K562 (cell line): ENCODE measurements around the gene PDE2A. TPM values are rescaled to one million over a fixed set of nuclear protein-coding genes. Genes with fewer than 3 reads are reported as not detected.

Source experiments
- ARID3A ChIP-seq: IDR thresholded peaks from 2 replicates; pipeline ENCODE4 v1.6.1; 2012; ENCODE audit warnings: low read depth, low read length, improper control_type of control experiment, borderline replicate concordance
- ATF1 ChIP-seq, 2 experiments: fragments of 450-650 bp in 1 of 2; IDR thresholded peaks; 2 replicates each; pipeline ENCODE4 v1.6.1; 2016; ENCODE audit warnings: missing compliant biosample characterization in 1 of 2, missing genetic modification characterization in 1 of 2
- BCOR ChIP-seq: fragments of 450-650 bp; IDR thresholded peaks from 2 replicates; pipeline ENCODE4 v1.6.1; 2016
- CBFB ChIP-seq: sonication (generic); formaldehyde crosslinking; IDR thresholded peaks from 2 replicates; pipeline ENCODE4 v1.4.0; 2020; ENCODE audit warnings: mild to moderate bottlenecking, missing genetic modification reagents
- CC2D1A ChIP-seq: fragments of 450-650 bp; IDR thresholded peaks from 2 replicates; pipeline ENCODE4 v1.6.1; 2017; ENCODE audit warnings: mild to moderate bottlenecking
- CHD4 ChIP-seq: fragments of 200-600 bp; sonication (generic); IDR thresholded peaks from 3 replicates; pipeline ENCODE4 v1.6.1; 2012; ENCODE audit warnings: low read depth, mild to moderate bottlenecking, mixed read lengths, low read length, inconsistent platforms; ENCODE audit not compliant: insufficient read depth, insufficient replicate concordance, poor library complexity, severe bottlenecking
- CTBP1 ChIP-seq: fragments of 450-650 bp; IDR thresholded peaks from 2 replicates; pipeline ENCODE4 v1.6.1; 2016; ENCODE audit warnings: borderline replicate concordance
- E4F1 ChIP-seq: fragments of 250-450 bp; sonication (Bioruptor Pico); IDR thresholded peaks from 2 replicates; pipeline ENCODE4 v1.5.0; 2021; ENCODE audit warnings: mild to moderate bottlenecking, borderline replicate concordance
- EGR1 ChIP-seq: fragments of 450-650 bp; conservative IDR thresholded peaks from 2 replicates; pipeline ENCODE4 v1.6.1; 2017; ENCODE audit warnings: mild to moderate bottlenecking
- ESRRB ChIP-seq: fragments of 250-450 bp; sonication (Bioruptor Pico); IDR thresholded peaks from 2 replicates; pipeline ENCODE4 v1.5.0; 2020; ENCODE audit warnings: mild to moderate bottlenecking, moderate library complexity, borderline replicate concordance
- FOXK2 ChIP-seq, 2 experiments: fragments of 450-650 bp; IDR thresholded peaks in 1 of 2; conservative IDR thresholded peaks in 1 of 2; 2 replicates each; pipeline ENCODE4 v1.6.1; 2016; ENCODE audit warnings: low read depth in 2 of 2, mild to moderate bottlenecking in 1 of 2
- GABPA ChIP-seq: fragments of 200-800 bp; sonication (Bioruptor generic); conservative IDR thresholded peaks from 2 replicates; pipeline ENCODE4 v1.6.1; 2016; ENCODE audit warnings: low read depth, missing genetic modification characterization, missing compliant biosample characterization
- NELFE ChIP-seq: IDR thresholded peaks from 2 replicates; pipeline ENCODE4 v1.6.1; 2011; ENCODE audit warnings: mild to moderate bottlenecking; ENCODE audit not compliant: insufficient read depth, insufficient read length
- PTTG1 ChIP-seq: fragments of 450-650 bp; IDR thresholded peaks from 2 replicates; pipeline ENCODE4 v1.6.1; 2016; ENCODE audit warnings: low read depth, mild to moderate bottlenecking, missing genetic modification characterization, missing compliant biosample characterization
- TBP ChIP-seq: optimal IDR thresholded peaks from 2 replicates; pipeline ENCODE3; 2011; ENCODE audit warnings: low read depth, low read length, improper control_type of control experiment
- TCF3 ChIP-seq: sonication (generic); formaldehyde crosslinking; IDR thresholded peaks from 2 replicates; pipeline ENCODE4 v1.4.0; 2020; ENCODE audit warnings: mild to moderate bottlenecking, missing genetic modification reagents
- ZC3H11A ChIP-seq: IDR thresholded peaks from 2 replicates; pipeline ENCODE4 v1.6.1; 2012; ENCODE audit warnings: low read depth, low read length, improper control_type of control experiment
- ZNF146 ChIP-seq: IDR thresholded peaks from one replicate; pipeline ENCODE4 v1.6.1; 2018; ENCODE audit warnings: missing compliant biosample characterization; ENCODE audit not compliant: unreplicated experiment
- ZNF174 ChIP-seq: fragments of 250-450 bp; sonication (Bioruptor Pico); IDR thresholded peaks from 2 replicates; pipeline ENCODE4 v1.4.0; 2020; ENCODE audit warnings: mild to moderate bottlenecking
- polyA plus RNA-seq, 8 experiments: library from polyadenylated mRNA; depleted of rRNA in 4 of 8; stranded (reverse) in 5 of 8; unstranded in 3 of 8; fragments of >200 nt; fragmentation: Nextera tagmentation in 2 of 8; fragmentation: Illumina TruSeq in 1 of 8; extraction: Ambion mirVana in 2 of 8; extraction: Trizol in 1 of 8; gene quantifications; 2 replicates each; pipeline versions ENCODE4 v1.2.1 to v1.2.3, GENCODE V29; 2011 to 2014; ENCODE audit warnings: inconsistent platforms in 1 of 8, missing spikeins in 1 of 8
- total RNA-seq, 7 experiments: library from RNA; depleted of rRNA in 6 of 7; stranded (reverse); fragments of >200 nt in 6 of 7; fragmentation: Illumina TruSeq in 2 of 7; extraction: Trizol in 2 of 7; gene quantifications; 2 replicates each; pipeline versions ENCODE4 v1.2.1 to v1.2.3, GENCODE V29; 2011 to 2021; ENCODE audit warnings: low replicate concordance in 1 of 7
- TF ChIP-seq, protein P1 (sequence below): fragments of 450-650 bp; formaldehyde crosslinking; conservative IDR thresholded peaks from 2 replicates; pipeline ENCODE4 v1.4.0; 2022; ENCODE audit warnings: mild to moderate bottlenecking, missing genetic modification characterization
- TF ChIP-seq, protein P2 (sequence below): fragments of 450-650 bp; IDR thresholded peaks from 2 replicates; pipeline ENCODE4 v1.6.1; 2016; ENCODE audit warnings: missing biosample characterization, missing genetic modification characterization

PDE2A gene
- total and polyA plus RNA-seq, 9 of the 15 experiments (the other 6 are each of a cell fraction or from before 2014, with no cell fraction given), result 0.07 to 15.2 (median 1.6) TPM; not detected in 1

DNA sequence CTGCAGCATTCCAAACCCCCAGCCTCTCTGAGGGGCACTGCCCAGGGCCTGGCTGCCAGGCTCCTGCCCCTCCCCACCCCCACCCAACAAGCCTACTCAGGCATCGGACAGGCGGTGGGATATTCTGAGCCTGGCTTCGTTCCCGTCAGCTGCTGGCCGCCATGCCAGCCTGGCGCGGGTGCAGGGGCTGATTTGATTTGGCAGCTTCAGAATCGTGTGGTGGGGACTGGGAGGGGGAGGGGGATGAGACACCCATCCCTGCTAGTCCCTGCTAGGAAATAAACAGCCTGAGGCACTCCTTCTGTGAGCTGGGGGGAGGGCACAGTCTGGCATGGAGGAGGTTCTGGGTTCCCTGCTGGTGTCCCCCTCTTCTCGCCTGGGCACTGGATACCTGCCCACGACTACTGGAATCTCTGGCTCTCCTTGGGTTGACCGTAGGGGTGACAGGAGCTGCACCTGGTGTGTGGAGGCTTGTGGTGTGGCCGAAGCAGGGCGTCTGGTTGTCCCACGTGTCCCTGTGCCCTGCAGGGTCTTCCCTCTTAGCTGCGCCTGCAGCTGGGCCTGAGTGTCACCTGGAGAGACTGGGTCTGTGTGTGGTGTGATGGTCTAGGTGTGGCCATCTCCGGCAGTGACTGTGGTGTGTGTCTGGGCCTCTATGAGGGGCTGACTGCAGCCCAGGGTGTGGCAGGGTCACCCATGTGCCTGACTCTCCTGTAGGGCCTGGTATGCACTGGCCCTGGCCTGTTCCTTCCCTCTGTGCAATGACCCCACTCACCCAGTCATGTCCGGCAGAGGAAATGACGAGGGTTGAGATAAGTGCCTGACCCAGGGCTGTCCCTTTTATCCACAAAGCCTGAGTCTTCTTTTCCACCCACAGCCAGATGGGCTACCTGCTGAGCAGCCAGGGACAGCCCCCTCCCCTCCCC is 42.2 kb downstream of the PDE2A start (continued):
- TF ChIP-seq ARID3A (no peak), E4F1 (no peak), ZC3H11A (no peak), CTBP1 (no peak), TCF3 (peak; percentile 53; the same call in 1 of the 2 replicates), FOXK2 (conservative IDR thresholded peaks at IDR 0.05 in 1 of 2, IDR thresholded peaks at IDR 0.05 in 1 of 2; ENCODE audit: low read depth in 2 of 2) (no peak), ZNF146 (CRISPR knock-in tag) (no peak), ZNF174 (CRISPR knock-in tag) (no peak), GABPA (tag) (peak; percentile 65), CBFB (no peak), TBP (no peak), EGR1 (peak; percentile 56), PTTG1 (tag) (no peak), CHD4 (no peak), NELFE (no peak), ATF1 (CRISPR knock-in tag; IDR thresholded peaks at IDR 0.05) (no peak), ATF1 (tag; IDR thresholded peaks at IDR 0.05) (peak; percentile 76), CC2D1A (no peak; the same call in 1 of the 2 replicates), ESRRB (CRISPR knock-in tag) (no peak), BCOR (no peak)
- TF ChIP-seq, protein P1, sequence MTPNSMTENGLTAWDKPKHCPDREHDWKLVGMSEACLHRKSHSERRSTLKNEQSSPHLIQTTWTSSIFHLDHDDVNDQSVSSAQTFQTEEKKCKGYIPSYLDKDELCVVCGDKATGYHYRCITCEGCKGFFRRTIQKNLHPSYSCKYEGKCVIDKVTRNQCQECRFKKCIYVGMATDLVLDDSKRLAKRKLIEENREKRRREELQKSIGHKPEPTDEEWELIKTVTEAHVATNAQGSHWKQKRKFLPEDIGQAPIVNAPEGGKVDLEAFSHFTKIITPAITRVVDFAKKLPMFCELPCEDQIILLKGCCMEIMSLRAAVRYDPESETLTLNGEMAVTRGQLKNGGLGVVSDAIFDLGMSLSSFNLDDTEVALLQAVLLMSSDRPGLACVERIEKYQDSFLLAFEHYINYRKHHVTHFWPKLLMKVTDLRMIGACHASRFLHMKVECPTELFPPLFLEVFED (CRISPR knock-in tag), result 0 out of 2 replicates have a peak, but pooled peaks have one; percentile 25
- TF ChIP-seq, protein P2, sequence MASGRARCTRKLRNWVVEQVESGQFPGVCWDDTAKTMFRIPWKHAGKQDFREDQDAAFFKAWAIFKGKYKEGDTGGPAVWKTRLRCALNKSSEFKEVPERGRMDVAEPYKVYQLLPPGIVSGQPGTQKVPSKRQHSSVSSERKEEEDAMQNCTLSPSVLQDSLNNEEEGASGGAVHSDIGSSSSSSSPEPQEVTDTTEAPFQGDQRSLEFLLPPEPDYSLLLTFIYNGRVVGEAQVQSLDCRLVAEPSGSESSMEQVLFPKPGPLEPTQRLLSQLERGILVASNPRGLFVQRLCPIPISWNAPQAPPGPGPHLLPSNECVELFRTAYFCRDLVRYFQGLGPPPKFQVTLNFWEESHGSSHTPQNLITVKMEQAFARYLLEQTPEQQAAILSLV (tag), result no peak
